Measurements from ENCODE around the gene NSFL1C. TPM values are rescaled to one million over a fixed set of nuclear protein-coding genes. Genes with fewer than 3 reads are reported as not detected.
"Not testable (repeated sequence)": the region's sequence is repeated elsewhere in the genome, so short reads cannot be mapped to it uniquely, and the experiment has no call there.

The NSFL1C gene
- total RNA-seq, 1 donor from 2014 or later: 29.3 TPM

DNA sequence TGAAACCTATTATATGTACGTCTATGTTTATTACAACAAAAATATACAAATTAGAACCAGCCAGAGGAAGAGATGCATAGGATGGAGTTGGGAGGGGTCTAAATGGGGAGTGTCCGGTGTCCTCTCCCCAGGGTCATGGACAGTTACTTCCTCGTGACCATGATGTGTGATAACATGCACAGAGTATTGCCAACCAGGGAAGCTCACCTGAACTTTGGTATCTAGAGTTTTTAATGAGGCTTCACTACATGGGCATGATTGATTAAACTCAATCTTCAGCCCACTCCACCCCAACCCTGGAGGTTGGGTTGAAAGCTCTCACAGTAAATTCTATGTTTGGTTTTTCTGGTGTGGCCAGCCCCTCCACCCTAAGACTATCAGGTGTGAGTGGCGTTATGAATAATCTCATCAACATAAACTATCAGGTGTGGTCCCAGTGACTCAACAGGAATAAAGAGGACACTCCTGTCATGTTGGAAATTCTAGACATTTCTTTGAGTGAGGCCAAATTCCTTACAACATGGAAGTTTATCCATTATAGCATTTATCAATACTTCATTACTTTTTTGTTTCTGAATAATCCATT lies 37.4 kb downstream of the NSFL1C start:
- FAIRE-seq (no peak), DNase-seq (ENCODE audit: low spot score in 2 of 2) (no peak)

DNA sequence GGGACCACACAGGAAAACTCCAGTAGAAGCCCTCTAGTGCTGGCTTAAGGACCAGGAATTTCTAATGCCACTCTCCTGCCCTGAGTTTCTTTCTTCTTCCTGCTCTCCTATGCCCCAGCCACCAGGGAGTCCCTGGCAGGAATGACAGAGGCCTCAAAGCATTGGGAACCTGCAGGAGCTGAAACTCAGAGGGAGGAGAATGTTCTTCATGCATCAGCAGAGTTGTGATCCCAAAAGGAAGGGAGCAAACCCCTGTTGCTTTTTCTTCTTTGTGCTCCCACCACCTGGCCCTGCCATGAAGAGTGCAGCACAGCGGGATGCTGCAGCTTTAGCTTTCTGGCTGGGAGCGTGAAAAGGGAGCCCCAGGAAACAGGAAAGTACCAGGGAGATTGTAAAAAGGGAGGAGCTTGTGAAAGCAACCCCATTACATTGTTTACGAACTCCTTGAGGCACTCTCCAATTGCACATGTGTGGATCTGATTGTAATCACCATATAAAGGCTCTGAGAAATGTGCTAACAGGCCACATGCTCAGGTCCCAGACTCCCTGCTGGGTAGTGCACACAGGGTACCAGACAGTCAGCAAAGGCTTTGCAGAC lies 39.1 kb downstream of the NSFL1C start:
- no peak for DNase-seq (ENCODE audit: low spot score in 2 of 2)

DNA sequence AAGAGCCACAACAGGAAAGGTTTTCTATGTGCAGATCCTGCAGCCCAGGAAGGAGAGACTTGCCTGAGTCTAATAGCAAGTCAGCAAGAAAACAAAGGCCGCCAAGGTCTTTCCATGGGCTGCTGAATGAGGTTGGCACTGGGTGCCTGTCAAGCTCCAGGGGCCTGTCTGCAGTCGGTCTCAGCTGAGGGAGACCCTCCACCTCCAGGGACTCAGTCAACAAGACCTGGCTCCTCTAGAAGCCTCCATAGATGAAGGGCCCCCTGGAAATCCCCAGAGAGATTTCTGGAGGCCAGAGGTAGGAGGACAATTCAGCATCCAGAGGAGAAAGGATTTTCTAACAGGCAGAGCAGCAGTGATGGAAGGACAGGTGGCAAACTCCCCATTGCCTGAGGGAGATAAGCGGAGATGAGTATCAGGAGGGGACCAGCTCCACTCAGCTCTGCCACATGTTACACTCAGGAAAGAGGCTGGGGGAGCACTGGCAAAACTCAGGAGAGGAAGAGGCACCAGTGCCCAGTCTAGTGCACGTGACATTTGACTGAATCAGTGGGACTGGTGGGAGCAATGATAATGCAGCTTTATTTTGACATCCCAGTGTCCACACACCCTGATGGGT lies 40.3 kb downstream of the NSFL1C start:
- DNase-seq (ENCODE audit: low spot score in 2 of 2): no peak
- no peak for FAIRE-seq

More for the DNA sequence above, 39.1 kb downstream of the NSFL1C start:
- no peak for FAIRE-seq

DNA sequence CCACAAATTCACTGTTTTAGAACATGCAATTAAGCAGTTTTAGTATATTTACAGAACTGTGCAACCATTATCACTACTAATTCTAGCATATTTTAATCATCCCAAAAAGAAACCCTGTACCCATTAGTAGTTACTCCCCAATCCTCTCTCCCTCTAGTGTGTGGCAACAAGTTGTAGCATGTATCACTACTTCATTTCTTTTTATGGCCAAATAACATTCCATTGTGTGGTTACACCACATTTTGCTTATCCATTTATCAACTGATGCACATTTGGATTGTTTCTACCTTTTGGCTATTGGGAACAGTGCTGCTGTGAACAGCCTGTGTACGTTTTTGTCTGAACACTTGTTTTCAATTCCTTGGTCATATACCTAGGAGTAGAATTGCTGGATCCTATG lies 42.3 kb downstream of the NSFL1C start:
- FAIRE-seq (no peak), DNase-seq (ENCODE audit: low spot score in 2 of 2) (no peak)

DNA sequence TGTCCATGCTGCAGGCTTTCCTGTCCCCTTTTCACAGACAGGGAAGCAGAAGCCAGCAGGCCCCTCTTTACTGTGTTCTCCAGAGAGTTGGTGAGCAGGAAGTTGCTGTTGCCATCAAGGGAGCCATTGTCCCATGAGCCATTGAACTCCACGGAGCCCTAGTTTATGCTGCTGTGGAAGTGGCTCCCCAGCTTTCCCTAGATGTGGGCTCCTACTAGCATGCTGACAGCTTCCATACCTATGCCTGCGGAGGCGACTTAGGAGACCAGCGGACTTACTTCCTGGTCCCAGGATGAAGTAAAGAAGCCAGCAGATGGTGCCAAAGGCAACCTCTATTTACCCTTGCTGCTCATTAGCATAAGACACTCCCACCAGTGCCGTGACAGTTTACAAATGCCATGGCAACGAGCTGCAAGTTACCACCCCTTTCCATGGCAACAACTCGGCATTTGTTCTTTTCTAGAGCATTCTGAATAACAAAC lies 43.0 kb downstream of the NSFL1C start:
- FAIRE-seq: no peak

DNA sequence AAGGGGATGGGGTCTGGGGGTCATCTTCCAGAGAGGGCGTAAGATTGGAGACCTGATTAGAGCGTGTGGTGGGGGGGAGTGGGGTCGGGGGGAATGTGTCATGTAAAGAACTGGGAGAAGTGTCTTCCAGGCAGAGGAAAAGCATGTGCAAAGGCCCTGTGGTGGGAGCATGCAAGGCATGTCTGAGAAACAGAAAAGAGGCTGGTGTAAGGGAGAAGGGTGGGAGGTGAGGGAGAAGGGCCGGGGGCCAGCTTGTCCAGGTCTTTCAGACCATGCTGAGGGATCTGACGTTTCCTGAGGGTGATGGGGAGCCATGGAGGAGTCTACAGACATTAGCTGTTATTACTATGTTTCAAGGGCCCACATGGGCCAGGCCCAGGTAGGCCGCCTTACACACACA lies 43.4 kb downstream of the NSFL1C start:
- FAIRE-seq: no peak
- DNase-seq (ENCODE audit: low spot score in 2 of 2): no peak

More for the DNA sequence above, 43.0 kb downstream of the NSFL1C start:
- DNase-seq (ENCODE audit: low spot score in 2 of 2): no peak

DNA sequence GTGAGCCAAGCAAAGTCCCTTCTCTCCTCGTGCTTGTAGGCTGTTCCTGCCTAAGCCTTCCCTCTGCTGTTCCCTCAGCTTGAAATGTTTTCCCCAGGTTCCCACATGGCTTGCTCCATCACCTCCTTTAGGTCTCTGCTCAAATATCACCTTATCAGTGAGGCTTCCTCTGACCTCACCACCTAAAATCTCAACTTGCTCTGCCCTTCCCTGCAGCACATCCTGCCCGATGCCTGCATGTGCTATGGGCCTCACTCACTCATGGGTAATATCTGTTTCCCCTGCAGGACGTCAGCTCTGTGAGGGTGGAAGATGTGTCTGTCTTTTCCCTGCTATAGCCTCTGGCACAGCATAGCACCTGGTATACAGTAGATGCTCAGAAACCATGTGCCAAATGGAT lies 43.9 kb downstream of the NSFL1C start:
- DNase-seq (ENCODE audit: low spot score in 2 of 2) (no peak), FAIRE-seq (no peak)

DNA sequence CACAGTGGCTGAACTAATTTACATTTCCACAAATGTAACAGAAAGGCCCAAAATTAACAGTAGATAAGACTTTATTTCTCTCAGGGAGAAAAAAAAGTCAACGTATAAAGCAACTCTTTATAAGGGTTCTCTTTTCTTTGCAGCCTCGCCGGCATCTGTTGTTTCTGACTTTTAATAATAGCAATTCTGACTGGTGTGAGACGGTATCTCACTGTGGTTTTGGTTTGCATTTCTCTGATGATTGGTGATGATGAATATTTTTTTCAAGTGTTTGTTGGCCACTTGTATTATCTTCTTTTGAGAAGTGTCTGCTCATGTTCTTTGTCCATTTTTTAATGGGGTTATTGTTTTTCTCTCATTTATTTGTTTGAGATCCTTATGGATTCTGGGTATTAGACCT lies 46.6 kb downstream of the NSFL1C start:
- FAIRE-seq (no peak), DNase-seq (ENCODE audit: low spot score in 2 of 2) (no peak)

DNA sequence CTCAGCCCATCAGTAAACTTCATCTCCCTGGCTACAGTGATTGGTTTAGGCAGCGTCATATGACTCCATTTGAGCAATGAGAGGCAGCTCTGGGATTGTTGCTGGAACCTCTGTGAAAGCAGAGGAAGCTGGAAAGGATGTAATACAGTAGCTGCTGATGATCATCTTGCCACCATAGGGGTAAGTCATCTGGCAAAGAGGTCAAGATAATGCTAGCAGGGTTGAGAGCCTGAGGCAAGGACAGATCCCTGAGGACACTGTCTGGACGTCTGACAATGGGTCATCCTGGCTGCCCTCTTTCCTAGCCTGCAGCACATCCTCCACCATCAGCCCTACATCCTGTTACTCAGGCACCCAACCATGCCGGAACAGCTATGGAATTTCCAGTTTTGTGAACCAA lies 48.3 kb downstream of the NSFL1C start:
- FAIRE-seq (no peak), DNase-seq (ENCODE audit: low spot score in 2 of 2) (no peak)

DNA sequence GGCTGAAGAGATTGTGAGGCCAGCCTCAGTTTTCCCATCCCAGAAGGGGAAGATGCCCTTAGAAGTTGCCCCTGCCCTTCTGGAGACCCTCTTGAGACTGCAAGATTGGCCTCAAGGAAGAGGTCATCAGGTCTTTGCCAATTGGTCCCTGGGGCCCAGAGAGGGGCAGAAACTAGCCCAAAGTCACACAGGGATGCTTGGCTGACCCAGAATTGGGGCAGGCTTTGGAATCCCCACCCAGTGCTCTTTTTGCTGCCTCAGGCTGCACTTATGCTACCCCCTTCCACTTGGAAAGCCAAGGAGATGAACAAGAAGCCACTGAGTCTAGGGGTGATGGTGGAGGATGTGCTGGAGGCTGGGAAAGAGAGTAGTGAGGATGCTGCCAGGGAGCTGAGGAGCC lies 48.9 kb downstream of the NSFL1C start:
- DNase-seq (ENCODE audit: low spot score in 2 of 2) (no peak), FAIRE-seq (no peak)

DNA sequence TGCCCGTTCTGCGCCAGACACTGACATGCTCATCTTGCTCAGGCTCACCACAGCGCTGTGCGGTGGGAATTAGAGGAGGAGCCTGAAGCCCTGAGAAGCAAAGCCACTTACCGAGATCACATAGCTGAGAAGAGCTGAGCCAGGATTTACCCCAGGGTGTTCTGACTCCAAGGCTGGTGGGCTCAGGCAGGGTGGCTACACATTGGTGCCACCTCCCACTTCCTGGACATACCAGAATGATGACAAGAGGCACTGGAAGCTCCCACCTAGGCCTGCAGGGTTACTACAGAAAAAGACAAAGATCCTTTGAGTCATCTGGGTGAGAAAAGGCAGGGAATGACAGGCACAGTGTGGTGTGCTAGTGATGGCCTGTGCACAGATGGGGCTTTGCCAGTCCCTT lies 49.4 kb downstream of the NSFL1C start:
- no peak for FAIRE-seq
- no peak for DNase-seq (ENCODE audit: low spot score in 2 of 2)

DNA sequence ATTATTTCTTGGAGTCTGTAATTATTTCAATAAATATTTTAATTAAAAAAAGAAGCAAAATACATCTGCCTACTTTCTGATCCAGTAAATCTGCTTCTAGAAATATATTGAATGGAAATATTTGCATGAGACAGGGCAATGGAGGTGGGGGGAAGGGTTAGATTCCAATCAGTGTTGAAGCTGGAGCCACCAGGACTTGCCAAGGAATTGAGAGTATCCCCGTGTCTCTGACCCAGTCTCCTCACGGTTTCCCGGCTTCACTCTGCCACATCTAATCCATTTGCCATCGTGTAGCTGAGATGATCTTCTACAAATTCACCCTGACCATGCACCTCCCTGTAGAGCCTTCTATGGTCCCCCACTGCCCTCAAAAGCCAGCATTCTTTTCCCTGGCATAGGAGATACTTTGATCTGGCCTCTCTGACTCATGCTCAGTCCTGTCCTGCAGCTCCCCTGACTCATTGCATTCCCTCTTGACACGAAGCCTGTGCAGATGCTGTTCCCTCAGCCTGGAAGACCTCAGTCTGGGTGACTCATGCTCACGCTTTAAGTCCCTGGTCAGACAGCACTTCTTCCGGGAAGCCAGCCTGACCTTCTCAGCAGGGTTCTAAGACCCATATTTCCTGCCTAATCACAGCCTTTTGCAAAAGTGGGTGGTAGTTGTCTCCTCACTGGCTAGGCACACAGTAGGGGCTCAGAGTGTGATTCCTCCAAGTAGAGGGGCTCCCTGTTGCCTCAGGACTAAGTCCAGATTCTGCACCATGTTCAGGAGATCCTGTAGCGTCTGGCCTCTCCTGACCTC lies 50.8 kb downstream of the NSFL1C start:
- DNase-seq (ENCODE audit: low spot score in 2 of 2) (no peak), FAIRE-seq (no peak)

DNA sequence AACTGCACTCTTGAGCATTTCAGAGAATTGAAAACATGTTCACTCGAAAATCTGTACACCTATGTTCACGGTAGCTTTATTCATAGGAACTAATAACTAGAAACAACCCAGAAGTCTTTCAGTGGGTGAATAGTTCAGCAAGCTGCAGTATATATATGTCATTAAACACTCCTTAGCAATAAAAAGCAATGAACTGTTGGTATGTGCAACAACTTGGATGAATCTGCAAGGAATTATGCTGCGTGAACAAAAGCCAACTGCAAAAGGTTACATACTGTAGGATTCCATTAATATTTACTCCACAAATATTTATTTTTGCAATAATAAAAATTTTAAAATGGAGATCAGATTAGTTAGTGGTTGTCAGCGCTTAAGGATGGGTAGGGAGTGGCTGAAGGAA lies 51.7 kb downstream of the NSFL1C start:
- FAIRE-seq: no peak

DNA sequence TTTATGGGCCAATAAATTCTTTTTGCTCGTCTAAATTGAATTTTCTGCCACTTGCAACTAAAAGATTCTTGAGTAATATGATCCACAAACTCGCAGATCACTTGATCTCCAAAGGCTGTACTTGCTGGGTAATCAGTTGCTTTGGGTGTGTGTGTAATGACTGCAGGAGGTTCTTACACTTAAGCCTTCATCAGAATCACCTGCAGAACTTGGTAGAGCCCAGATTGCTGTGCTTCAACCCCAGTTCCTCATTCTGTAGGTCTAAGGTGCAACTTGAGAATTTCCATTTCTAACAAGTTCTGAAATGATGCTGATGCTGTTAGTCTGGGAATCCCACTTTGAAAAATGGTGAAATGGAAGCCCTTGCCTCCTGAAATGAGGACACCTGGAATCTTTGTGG lies 60.8 kb downstream of the NSFL1C start:
- no peak for FAIRE-seq
- DNase-seq (ENCODE audit: low spot score in 2 of 2): no peak

More for the DNA sequence above, 51.7 kb downstream of the NSFL1C start:
- DNase-seq (ENCODE audit: low spot score in 2 of 2): no peak

DNA sequence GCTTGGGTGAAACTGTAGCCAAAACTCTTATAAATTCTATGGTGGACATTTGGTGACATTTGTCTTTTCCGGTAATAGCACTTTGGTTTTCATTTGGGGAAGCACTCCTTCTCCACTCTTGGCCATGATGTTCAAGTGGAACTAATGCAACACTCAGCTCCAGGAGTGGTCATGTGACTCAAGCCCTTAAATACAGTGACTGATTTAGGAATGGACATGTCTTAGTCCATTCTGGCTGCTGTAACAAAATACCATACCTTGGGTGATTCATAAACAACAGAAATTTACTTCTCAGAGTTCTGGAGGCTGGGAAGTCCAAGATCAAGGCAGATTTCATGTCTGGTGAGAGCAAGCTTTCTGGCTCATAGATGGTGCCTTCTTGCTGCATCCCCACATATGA lies 63.0 kb downstream of the NSFL1C start:
- FAIRE-seq: no peak
- no peak for DNase-seq (ENCODE audit: low spot score in 2 of 2)

DNA sequence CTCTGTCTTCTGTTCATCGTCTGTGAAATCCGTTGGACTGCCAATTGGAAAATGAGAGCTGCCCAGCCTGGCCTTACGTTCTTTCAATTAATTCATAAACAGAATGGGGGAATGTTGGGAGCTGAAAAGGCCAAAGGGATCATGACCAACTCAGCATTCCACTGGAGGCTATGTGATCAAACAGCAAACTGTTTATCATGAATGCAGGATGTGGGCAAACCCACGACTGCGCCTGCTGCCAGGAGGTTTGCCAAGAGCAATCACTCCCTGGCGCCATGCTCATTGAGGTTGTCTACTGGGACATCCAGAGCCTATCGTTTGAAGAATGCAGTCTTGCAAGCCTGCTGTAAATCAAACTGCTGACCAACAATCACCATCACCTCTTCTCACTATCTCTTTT lies 64.5 kb downstream of the NSFL1C start:
- no peak for FAIRE-seq
- DNase-seq (ENCODE audit: low spot score in 2 of 2): no peak

DNA sequence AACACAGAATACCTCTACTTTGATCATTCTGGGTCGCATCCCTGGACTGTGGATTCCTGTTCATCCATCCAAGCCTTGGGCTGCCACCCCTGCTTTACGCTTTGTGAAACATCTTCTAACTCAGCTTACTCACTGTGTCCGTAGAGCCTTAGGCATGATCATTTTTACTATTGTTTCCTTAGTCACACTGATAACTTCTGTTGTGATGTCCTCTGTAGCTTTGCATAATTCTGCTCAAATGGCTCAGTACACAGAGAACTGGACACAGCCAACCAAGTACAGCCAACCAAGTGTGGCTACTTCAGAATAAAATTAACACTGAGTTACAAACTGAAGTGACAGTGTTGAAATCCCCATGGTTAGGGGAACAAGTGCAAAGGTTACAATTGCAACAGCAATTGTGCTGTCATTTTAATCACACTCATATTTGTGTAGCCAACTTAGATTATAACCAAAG lies 65.2 kb downstream of the NSFL1C start:
- DNase-seq (ENCODE audit: low spot score in 2 of 2): no peak
- no peak for FAIRE-seq

DNA sequence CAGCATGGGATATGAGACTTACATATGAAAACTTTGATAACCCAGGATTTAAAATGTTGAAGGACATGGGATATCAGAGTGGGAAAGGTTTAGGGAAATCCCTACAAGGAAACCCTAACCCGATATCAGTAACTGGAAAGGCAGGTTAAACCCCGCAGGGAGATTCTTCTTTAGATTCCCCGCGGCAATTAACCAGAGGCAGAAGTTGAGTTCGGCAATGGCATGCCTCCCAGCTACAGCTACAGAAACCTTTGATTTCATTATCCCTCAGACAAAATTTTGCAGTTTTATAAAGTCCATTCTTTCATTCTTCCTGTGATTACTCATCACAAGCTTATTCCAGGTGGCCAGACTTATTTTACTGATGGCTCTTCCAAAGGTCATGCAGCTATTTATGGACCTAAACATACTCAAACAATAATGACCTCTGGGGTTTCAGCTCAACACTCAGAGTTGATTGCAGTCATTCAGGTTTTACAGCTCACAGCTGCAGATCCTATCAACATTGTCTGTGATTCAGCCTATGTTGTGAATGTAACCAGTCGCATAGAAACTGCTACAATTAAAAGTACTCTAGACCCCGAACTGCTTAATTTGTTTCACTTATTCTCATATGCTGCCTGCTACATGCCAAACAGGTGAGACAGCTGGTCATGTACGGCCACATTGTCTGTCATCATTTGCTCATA lies 66.8 kb downstream of the NSFL1C start:
- DNase-seq (ENCODE audit: low spot score in 2 of 2); FAIRE-seq: not testable (repeated sequence)

DNA sequence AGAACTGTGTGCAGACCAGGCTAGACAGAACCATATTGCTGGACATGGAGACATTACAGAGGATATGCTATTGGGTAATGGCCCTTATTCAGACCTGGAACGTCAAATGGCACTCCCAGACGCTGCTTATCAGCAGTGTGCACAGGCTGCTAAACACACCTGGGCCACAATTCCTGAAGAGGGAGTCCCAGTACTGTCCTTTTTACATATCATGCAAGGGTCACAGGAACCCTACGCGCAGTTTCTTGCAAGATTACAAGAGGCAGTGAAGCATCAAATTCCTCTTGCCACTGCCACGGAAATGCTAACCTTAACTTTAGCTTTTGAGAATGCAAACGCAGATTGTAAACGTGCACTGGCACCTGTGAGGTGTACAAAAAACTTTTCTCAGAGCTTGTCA lies 68.5 kb downstream of the NSFL1C start:
- DNase-seq (ENCODE audit: low spot score in 2 of 2); FAIRE-seq: not testable (repeated sequence)

DNA sequence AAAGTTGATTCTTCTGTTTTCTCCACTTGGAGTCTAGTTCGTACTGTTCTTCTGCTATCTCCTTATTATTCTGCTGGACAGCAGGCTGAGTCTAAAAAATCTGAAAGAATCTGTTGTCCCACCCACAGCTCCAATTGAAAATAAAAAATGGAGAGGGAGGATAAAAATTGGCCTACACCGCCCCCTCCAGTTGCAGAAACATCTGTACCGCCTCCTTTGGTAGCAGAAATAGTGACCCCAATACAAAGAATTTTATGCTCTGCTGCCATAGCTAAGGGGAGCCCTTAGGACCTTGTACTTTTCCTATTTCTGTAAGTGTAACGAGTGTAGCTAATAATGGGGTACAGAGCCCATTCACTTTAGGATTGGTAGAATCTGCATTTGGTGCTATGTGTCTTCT lies 68.9 kb downstream of the NSFL1C start:
- DNase-seq (ENCODE audit: low spot score in 2 of 2) (no peak), FAIRE-seq (no peak)

DNA sequence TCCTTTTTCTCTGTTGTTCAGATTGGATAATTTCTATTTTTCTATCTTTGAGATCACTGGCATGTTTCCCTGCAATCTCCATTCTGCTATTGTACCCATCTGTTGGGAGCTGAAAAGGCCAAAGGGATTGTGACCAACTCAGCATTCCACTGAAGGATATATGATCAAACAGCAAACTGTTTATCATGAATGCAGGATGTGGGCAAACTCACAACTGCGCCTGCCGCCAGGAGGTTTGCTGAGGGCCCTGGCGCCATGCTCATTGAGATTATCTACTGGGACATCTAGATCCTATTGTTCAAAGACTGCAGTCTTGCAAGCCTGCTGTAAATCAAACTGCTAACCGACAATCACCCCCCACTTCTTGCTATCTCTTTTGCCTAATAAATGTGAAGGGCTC lies 69.9 kb downstream of the NSFL1C start:
- FAIRE-seq (no peak), DNase-seq (ENCODE audit: low spot score in 2 of 2) (no peak)

All from frontal cortex (tissue), 4 donors.